GM12865 (cell line): ENCODE measurements around the gene TMEM240.
"Not testable (repeated sequence)": the region's sequence is repeated elsewhere in the genome, so short reads cannot be mapped to it uniquely, and the experiment has no call there.

Source experiments
- DNase-seq: peaks from one replicate; pipeline ENCODE4 v3.0.0; 2010; ENCODE audit warnings: low read depth
- H3K4me3 ChIP-seq: 2 replicates; pipeline ENCODE4 v1.5.1; 2011; ENCODE audit warnings: mild to moderate bottlenecking, low read depth, low read length, control low read depth
- TF ChIP-seq, protein P1 (sequence below): IDR thresholded peaks from 2 replicates; pipeline ENCODE4 v1.5.1; 2011; ENCODE audit warnings: low read length, control low read depth, low read depth, inconsistent platforms; ENCODE audit not compliant: insufficient read depth; ENCODE audit errors: missing control alignments

The TMEM240 gene

DNA sequence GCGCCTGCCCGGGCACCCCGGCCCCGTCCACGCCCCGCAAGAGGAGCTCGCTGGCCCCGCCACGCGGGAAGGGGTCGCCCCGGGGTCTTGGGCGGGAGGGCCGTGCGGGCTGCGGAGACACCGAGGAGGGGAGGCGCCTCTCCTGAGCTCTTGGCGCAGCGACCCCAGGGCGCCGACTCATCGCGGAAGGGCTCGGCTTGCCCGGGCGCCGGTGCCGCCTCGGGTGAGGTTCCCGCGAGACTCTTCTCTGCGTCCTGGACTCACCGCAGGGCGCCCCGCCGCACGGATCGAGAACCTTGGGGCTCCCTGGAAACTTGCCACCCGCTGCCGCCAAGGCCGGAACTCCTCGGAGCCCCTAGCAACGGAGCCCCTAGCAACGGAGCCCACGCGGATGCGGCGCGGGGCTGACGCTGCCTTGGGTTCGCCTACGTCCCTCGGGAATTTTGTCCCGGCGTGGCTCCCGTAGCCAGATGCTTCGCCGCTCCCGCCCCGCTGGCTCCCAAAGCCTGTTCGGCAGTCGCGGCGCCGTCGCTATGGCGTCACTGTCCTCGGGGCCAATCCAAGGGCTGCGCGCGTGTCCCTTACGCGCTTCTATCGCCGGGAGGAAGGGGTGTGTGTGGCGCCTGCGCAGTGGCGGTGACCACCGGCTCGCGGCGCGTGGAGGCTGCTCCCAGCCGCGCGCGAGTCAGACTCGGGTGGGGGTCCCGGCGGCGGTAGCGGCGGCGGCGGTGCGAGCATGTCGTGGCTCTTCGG is 28.7 kb downstream of the TMEM240 start, which contains the start of gene ATAD3A:
Gene ATAD3A, plus strand, starts transcription at position 630 of the 753 bp plus-strand sequence. Its CDS starts 107 bp downstream, at position 737.
- peak; percentile 98 for DNase-seq
- H3K4me3 ChIP-seq = peak within 1 kb of the TSS; percentile 68
- TF ChIP-seq, protein P1, sequence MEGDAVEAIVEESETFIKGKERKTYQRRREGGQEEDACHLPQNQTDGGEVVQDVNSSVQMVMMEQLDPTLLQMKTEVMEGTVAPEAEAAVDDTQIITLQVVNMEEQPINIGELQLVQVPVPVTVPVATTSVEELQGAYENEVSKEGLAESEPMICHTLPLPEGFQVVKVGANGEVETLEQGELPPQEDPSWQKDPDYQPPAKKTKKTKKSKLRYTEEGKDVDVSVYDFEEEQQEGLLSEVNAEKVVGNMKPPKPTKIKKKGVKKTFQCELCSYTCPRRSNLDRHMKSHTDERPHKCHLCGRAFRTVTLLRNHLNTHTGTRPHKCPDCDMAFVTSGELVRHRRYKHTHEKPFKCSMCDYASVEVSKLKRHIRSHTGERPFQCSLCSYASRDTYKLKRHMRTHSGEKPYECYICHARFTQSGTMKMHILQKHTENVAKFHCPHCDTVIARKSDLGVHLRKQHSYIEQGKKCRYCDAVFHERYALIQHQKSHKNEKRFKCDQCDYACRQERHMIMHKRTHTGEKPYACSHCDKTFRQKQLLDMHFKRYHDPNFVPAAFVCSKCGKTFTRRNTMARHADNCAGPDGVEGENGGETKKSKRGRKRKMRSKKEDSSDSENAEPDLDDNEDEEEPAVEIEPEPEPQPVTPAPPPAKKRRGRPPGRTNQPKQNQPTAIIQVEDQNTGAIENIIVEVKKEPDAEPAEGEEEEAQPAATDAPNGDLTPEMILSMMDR = no peak

DNA sequence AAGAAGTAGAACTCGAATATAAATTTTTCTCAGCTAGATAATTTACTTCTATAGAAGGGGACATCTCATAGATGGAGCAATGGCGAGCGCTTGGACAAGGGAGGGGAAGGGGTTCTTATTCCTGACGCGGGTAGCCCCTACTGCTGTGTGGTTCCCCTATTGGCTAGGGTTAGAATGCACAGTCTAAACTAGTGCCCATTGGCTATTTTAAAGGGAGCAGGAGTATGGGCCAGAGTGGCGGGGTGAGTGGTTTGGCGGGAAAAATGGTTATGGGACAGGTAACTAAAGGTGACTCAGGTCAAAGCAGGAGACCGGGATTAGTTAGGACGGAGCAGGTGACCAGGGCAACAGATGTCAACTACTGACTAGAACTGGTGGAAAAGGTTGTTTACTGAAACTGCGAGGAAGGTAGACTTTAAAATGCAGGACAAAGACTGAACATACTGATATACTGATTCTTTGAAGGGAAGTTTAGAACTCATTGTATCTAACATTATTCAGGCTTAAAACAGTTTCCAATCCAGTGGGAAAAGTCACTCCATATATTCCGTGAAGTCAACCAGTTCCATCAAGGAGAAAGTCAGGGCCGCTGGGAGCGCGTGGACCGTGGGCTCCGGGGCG is 29.4 kb downstream of the TMEM240 start:
- H3K4me3 ChIP-seq = peak overlapping the region; percentile 68
- TF ChIP-seq, protein P1 = no peak
- peak; percentile 73 for DNase-seq

DNA sequence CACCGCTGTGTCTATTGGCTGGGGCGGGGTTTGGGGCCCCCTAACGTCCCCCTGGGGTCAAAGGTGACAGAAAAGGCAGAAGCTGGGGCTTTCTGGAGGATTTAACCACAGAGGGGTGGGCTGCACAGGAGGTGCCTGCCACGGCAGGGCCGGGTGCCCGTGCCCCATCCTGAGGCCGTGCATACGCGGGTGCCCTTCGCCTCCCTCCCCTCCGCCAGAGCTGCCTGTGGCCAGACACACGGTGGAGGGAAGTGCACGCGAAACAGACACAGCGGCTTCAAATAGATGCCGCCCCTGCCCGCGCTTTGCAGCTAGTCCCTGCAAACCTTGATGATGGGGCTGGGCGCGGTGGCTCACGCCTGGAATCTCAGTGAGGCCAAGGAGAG is 31.0 kb downstream of the TMEM240 start:
- H3K4me3 ChIP-seq, DNase-seq: not testable (repeated sequence)

DNA sequence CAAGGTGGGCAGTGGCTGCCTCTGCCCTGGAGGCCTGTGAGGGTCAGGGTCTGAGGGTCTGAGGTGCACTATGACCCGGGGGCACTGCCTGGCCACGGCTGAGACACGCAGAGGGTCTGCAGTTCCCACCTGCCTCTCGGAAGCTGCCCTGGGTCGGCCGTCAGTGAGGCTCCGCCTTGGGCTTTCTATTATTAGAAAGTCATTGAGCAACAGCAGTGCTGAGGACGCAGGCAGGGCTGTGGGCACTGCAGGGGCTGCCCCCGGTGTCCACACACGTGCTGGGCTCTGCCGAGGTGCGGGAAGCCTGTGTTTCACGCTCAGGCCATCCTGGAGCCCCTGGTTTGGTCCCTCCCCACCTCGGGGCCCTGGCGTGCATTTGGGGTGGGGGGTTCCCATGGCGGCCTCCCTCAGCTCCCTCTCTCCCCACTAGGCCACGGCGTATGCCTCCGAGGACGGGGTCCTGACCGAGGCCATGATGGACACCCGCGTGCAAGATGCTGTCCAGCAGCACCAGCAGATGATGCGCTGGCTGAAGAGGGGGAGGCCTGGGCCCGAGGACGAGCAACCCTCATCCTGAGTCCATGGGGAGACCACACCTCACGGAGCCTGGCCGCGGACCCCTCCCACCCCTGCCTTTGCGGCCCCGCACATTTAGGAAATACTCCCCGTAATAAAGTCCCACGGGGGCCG is 31.5 kb downstream of the TMEM240 start:
- DNase-seq, H3K4me3 ChIP-seq: not testable (repeated sequence)

DNA sequence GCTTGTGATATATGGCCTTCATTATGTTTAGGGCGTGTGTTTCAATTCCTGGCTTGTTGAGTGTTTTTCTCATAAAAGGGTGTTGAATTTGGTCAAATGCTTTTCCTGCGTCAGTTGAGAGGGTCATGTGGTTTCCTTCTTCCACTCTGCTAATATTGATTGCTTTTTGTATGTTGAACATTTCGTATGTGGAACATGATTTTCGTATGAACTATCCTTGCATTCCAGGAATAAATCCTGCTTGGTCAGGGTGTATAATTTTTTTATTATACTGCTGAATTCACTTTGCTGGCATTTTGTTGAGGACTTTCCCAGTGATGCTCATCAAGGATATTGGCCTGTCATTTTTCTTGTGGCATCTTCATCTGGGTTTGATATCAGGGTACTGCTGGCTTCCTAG is 33.1 kb downstream of the TMEM240 start:
- no peak overlapping the region for H3K4me3 ChIP-seq
- no peak for DNase-seq
- TF ChIP-seq, protein P1 = no peak

DNA sequence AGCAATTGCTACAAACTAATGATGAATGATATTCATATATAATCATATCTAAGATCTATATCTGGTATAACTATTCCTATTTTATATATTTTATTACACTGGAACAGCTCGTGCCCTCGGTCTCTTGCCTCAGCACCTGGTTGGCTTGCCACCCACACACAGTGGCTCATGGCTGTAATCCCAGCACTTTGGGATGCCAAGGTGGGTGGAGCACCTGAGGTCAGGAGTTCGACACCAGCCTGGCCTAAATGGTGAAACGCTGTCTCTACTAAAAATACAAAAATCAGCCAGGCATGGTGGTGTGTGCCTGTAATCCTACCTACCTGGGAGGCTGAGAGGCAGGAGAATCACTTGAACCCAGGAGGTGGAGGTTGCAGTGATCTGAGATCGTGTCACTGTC is 34.6 kb downstream of the TMEM240 start:
- peak overlapping the region; percentile 35 for H3K4me3 ChIP-seq
- not testable (repeated sequence) for DNase-seq

DNA sequence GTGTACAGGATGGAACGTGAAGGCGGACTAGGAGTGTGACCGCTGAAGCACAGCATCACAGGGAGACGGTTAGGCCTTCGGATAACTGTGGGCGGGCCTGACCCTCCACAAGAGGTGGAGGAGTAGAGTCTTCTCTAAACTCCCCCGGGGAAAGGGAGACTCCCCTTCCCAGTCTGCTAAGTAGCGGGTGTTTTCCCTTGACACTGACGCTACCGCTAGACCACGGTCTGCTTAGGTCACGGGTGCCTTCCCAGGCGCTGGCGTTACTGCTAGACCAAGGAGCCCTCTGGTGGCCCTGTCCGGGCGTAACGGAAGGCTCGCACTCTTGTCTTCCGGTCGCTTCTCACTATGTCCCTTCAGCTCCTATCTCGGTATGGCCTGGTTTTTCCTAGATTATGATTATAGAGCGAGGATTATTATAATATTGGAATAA is 35.0 kb downstream of the TMEM240 start:
- H3K4me3 ChIP-seq = peak overlapping the region; percentile 35
- TF ChIP-seq, protein P1 = peak; percentile 21
- peak; percentile 35 for DNase-seq

DNA sequence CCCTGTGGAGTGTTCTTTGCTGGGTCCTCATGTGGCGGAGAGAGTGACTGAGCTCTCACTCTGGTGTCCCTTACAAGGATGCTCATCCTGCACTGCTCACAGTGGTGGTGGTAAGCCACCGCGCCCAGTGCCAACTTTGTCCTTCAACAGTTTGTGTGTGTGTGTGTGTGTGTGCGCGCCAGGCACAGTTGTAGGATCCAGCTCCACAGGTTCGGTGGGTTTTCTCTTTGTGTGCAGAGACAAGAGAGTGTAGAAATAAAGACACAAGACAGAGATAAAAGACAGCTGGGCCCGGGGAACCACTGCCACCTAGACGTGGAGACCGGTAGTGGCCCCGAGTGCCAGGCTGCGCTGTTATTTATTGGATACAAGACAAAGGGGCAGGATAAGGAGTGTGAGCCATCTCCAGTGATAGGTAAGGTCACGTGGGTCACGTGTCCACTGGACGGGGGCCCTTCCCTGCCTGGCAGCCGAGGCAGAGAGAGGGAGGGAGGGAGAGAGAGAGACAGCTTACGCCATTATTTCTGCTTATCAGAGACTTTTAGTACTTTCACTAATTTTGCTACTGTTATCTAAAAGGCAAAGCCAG is 35.6 kb downstream of the TMEM240 start:
- peak; percentile 80 for DNase-seq
- not testable (repeated sequence) for H3K4me3 ChIP-seq
- TF ChIP-seq, protein P1 = peak; percentile 53

DNA sequence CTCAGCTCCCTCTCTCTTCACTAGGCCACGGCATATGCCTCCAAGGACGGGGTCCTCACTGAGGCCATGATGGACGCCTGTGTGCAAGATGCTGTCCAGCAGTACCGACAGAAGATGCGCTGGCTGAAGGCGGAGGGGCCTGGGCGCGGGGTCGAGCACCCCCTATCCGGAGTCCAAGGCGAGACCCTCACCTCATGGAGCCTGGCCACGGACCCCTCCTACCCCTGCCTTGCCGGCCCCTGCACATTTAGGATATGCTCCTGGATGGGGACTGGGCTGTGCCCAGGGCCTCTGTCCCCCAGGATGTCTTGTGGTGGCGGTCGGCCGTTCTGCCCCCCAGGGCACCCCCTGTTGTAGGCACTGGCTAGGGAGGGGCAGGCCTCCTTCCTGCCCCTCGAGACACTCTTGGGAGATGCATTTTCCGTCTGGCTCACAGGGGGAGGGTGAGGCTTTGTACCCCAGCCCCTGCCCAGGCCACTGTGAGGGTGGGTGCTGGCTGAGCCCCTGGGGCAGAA is 44.9 kb downstream of the TMEM240 start:
- not testable (repeated sequence) for H3K4me3 ChIP-seq, DNase-seq

DNA sequence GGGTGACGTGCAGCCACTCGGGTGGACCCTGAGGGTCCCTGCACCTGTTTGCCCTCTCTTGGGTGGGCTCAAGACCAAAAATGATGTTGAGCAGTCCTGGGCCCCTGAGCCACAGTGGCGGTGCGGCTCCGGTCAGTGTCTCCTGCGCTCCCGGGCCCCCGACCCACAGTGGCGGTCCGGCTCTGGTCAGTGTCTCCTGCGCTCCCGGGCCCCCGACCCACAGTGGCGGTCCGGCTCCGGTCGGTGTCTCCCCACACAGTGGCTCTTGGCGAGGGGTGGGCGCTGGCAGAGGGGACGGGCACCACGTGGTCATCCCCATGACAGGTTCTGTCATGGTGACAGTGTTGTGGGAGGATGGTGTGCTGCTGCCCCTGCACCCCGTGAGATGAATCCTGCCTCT is 46.1 kb downstream of the TMEM240 start:
- not testable (repeated sequence) for DNase-seq, H3K4me3 ChIP-seq
